GM19240 (cell line): Measurements from ENCODE around the gene BOD1L2.

Experiments used
- DNase-seq: peaks from one replicate; pipeline ENCODE4 v3.0.0; 2011; ENCODE audit warnings: low spot score; ENCODE audit not compliant: insufficient read length

BOD1L2 gene

GRCh38 chr18:57146956-57147636, at the start of gene BOD1L2:
BOD1L2 (plus strand) TSS chr18:57147087; CDS start chr18:57147313, 226 bp downstream.
- no peak for DNase-seq

DNA sequence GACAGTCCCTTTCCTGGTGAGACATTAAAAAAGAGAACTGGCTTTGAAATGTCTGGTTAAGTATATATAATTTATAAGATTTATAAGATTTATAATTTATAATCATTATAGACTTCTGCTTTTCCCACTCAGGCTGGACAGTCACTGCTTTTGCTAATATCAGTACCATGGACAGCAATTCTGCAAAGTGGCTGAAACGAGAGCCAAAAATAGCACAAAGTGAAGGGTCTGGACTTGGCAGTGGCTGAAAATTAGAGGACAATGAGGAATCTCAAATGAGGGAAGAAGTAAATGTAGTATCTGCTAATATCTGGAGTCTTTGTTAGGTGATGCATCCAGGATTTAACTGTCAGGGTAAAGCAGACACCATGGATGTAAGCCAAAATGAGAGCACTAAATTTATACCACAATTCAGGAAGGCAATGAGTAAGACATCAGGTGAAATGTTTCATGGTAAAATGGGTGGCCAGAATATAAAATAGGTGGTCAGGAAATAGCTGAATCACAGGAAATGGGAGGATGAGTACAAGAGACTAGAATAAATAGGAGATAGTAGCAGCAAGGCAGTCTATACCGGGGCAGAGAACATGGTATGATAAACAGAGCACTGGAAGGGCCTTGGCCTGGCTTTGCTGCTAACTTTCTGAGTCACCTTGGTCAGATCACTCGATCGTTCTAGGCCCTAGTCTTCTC, 39.6 kb upstream of the BOD1L2 start:
- DNase-seq: no peak

DNA sequence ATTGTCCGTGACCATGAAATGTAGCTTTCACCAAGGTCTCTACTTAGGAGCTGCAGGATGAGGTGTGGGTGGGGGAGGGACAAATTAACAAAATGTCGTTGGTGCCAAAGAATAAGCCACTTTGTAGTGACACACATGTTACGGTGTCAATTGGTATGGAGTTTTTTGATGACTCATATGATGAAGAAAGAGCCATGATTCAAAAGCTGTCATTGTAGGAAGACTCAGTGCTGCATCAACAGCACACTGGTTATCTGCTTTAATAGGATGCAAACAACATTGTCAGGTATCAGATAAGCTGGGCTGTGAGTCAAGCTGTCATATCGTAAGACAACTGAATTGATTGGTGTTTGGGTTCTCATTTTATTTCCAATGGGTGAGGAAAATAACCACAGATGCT, 36.6 kb upstream of the BOD1L2 start:
- DNase-seq: no peak

GRCh38 chr18:57113799-57114420, 33.0 kb upstream of the BOD1L2 start:
- DNase-seq: no peak

DNA sequence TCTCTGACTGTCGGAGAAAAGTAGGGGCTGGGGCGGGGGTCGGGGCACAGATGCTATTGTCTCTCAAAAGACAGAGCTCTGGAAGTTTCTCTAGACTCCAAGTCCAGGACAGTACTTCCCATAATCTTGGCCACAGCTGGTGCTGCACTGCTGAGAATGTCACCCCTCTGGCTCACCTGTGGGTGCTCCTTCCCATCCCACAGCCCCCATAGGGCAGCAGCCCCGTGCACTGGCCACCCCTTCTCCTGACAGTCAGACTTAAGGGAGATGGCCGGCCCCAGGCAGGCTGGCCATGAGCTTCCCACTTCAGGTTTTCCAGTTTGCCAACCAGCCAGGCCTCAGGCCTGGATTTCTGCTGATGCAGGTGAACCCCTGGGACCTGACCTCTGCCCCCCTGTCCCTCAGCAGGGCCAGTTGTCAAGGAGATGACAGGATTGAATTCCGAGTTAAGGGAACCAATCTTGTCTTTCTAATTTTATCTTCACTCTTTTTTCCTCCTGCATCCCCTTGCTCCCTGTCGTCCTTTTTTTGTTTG, 30.2 kb upstream of the BOD1L2 start:
- DNase-seq: no peak

DNA sequence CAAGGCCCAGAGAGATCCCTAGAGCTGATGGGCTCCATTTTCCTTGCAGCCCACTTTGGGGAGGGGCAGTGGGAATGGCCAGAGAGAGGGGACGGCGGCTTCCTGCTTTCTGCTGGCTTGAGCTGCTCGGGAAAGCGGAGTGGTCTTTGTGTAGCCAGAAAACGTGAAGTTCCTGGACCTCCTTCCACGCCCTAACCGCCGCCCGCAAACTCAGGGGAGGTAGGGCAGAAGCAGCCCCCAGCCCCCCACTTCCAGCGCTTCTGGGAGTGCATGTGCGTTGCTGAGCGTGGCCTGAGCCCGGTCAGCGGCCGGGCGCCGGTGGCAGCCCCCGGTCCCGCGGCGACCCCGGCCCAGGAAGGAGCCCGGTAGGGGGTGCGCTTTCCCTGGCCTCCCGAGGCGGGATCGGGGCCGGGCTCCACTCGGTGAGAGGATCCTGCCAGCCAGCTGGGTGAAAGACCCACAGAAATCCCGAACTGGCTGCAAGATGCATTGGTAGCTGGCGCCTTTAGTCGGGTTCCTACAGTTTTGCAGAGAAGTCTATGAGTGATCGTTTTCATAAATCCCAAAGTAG, 25.3 kb upstream of the BOD1L2 start:
- no peak for DNase-seq

DNA sequence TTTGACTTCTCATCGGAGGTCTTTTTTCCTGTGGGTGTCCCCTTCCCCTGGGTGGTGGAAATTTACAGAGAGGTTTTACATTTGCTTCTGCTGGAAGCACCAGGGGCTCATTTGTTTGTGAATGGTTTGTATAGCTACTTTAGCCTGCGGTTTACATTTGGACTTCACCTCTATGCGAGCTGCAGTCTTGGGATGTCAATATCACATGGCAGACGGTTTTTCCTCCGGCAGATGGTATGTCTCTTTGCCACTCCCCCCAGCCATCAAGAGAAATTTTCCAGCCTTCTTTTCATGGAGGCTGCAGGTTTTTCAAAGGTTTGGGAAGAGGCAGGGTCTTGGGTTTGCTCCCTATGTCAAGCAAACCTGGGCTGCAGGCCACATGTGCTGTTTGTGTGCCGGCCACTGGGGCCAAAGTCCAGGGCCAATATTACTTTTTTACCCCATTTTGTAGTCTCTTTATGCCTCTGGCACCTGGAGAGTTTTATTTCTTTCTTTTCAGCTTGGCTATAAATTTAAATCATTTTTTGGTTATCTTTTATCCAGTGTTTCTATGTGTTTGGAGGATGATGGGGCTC, 23.9 kb upstream of the BOD1L2 start:
- DNase-seq: no peak

- no peak for DNase-seq
These were observed 21.3 kb upstream of the BOD1L2 start for GRCh38 chr18:57125627-57126026.

GRCh38 chr18:57128220-57128932, 18.5 kb upstream of the BOD1L2 start:
- no peak for DNase-seq

DNA sequence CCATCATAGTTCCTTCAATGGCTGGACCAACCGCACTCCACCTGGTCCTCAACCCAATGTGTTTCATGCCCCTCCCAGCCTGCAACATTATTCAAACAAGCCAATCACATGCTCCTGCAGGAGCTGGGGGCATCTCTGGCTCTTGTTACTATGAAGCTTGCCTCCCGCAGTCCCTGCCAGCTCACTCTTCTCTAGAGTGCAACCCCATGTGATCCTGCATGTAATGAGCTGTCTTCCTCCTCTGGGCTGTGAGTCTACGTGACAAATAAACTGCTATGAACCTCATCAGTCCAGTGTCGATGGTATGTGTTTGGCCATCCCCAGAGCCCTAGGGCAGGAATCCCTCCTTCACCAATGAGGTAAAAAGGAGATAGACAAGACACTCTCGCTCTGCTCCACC, 15.8 kb upstream of the BOD1L2 start:
- no peak for DNase-seq

- no peak for DNase-seq
These were observed 15.1 kb upstream of the BOD1L2 start for GRCh38 chr18:57131782-57132181.

- DNase-seq: no peak
These were observed 12.2 kb upstream of the BOD1L2 start for GRCh38 chr18:57134618-57135135.

- no peak for DNase-seq
These were observed 11.2 kb upstream of the BOD1L2 start for GRCh38 chr18:57135699-57136098.

DNA sequence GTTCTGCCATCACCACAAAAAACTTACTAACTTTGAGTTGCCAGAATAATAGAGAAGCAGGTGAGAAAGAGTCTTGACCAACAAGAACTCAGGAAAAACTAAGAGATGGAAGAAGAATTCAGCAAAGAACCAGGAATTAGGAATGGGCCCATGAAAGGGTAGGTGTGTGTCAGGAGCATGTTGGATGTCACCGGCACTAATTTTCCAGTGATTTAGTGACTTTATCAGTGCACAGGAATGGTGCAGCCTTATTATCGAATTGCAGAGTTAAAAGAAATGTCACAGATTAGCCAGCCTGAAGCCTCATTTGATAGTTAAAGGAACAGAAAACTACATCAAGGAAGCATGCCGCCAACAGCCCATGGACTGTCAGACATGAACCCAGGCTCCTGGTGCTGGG, 9.0 kb upstream of the BOD1L2 start:
- no peak for DNase-seq

- DNase-seq: no peak
These were observed 5.4 kb upstream of the BOD1L2 start for GRCh38 chr18:57141208-57142129.

GRCh38 chr18:57142324-57142723, 4.6 kb upstream of the BOD1L2 start:
- no peak for DNase-seq

GRCh38 chr18:57143265-57143664, 3.6 kb upstream of the BOD1L2 start:
- no peak for DNase-seq

- DNase-seq: no peak
These were observed 1.4 kb downstream of the BOD1L2 start for GRCh38 chr18:57148263-57148662.

GRCh38 chr18:57149051-57149450, 2.2 kb downstream of the BOD1L2 start:
- no peak for DNase-seq

DNA sequence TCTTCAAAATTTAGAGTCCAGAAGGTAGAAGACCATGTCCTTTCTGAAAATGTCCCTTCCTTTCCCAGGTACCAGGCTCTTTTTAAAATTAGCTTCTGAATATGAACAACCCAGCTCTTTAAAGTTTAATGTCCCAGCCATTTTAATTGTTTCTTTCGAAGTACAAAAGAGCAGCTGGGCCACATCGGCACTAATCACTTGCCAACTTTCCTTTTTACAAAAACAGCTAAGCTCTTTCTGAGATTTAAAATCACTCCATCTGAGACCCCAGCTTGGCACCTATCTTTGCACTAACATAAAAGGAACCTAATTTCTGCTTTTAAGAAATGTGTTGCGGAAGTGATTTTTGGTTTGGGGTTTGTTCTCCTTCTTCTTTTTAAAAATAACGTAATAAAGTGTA, 2.6 kb downstream of the BOD1L2 start:
- no peak for DNase-seq
